H1 (cell line): Measurements from ENCODE around the gene DNAAF3. TPM values are rescaled to one million over a fixed set of nuclear protein-coding genes. Genes with fewer than 3 reads are reported as not detected.

Experiments used
- BRCA1 ChIP-seq: IDR thresholded peaks from 2 replicates; pipeline ENCODE4 v1.6.1; 2012; ENCODE audit warnings: low read depth, low read length, improper control_type of control experiment
- ZNF274 ChIP-seq: IDR thresholded peaks from 2 replicates; pipeline ENCODE4 v1.7.0; 2012; ENCODE audit warnings: low read length, borderline replicate concordance; ENCODE audit errors: extremely low read depth
- polyA plus RNA-seq, 7 experiments: library from polyadenylated mRNA; depleted of rRNA in 3 of 7; stranded (reverse) in 5 of 7; unstranded in 2 of 7; fragments of >200 nt in 5 of 7; fragments of 200-250 nt in 2 of 7; gene quantifications; 1 replicate in 5 of 7; 2 replicates in 1 of 7; 4 replicates in 1 of 7; pipeline versions ENCODE4 v1.2.1 to v1.2.3, GENCODE V29; 2011 to 2013; ENCODE audit warnings: missing spikeins in 2 of 7, mixed read lengths in 2 of 7
- total RNA-seq: library from RNA; stranded (reverse); fragmentation: NEBNext Ultra II Directional; extraction: Animal tissue kit (Norgen Biotek cat#: 25700); gene quantifications from 2 replicates; pipeline ENCODE4 v1.2.1, GENCODE V29; 2021
- TF ChIP-seq, protein P1 (sequence below): IDR thresholded peaks from 2 replicates; pipeline ENCODE4 v1.6.1; 2011; ENCODE audit warnings: low read length, improper control_type of control experiment
- TF ChIP-seq, protein P2 (sequence below): IDR thresholded peaks from 2 replicates; pipeline ENCODE4 v1.6.1; 2012; ENCODE audit warnings: low read length, inconsistent platforms

DNAAF3 gene
- total and polyA plus RNA-seq, 2 of the 8 experiments (the other 6 are each of a cell fraction or from before 2014, with no cell fraction given), result 5.4 to 8.0 TPM

DNA sequence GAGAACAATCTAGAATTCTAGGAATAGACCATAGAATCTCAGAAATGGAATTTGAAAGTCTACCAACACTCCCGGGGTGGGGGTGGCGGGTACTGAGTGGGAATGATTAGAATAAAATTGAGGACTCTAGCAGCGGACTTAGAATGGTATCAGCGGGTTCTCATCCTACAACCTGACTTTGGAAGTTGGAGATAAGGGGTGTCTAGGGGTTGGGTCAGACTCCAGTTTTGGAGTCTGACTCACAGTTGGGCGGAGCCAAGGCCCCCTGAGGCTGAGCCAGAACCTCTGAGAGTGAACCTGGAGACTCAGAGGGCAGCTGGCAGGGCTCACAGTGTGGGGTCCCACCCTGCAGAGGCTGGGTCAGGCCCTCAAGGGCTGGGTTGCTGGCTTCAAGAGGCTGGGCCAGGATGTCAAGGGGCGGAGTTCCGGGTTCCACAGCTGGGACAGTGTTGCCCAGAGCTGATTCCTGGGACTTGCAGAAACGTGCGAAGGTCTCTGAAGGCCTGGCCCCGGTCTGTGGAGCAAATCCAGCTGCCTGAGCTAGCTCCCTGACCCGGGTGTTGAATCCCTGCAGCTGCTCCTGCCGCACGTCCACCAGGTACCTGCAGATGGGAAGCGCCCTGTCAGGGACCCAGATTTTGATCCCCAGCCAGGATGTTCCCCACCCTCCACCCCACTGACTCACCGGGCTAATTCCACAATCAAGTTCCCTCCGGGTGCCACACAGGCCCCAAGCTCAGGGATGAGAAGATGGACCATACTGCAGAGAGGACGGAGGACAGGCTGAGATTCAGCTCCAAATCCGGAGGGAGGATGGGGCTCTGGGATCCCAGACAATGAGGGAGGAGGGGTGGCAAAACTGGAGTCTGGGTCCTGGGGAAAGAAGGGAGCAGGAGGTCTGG lies 7.3 kb downstream of the DNAAF3 start (continued):
- TF ChIP-seq, protein P1, sequence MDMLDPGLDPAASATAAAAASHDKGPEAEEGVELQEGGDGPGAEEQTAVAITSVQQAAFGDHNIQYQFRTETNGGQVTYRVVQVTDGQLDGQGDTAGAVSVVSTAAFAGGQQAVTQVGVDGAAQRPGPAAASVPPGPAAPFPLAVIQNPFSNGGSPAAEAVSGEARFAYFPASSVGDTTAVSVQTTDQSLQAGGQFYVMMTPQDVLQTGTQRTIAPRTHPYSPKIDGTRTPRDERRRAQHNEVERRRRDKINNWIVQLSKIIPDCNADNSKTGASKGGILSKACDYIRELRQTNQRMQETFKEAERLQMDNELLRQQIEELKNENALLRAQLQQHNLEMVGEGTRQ, result no peak
- no peak for TF ChIP-seq BRCA1
- no peak for TF ChIP-seq ZNF274
- TF ChIP-seq, protein P2, sequence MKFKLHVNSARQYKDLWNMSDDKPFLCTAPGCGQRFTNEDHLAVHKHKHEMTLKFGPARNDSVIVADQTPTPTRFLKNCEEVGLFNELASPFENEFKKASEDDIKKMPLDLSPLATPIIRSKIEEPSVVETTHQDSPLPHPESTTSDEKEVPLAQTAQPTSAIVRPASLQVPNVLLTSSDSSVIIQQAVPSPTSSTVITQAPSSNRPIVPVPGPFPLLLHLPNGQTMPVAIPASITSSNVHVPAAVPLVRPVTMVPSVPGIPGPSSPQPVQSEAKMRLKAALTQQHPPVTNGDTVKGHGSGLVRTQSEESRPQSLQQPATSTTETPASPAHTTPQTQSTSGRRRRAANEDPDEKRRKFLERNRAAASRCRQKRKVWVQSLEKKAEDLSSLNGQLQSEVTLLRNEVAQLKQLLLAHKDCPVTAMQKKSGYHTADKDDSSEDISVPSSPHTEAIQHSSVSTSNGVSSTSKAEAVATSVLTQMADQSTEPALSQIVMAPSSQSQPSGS, result no peak
